UCSD-AML1 (cell line): ENCODE measurements around the gene CADM3.

Experiments
- DNase-seq: peaks from one replicate; lab custom pipeline; 2025; ENCODE audit not compliant: unreplicated experiment; lab: John Stamatoyannopoulos, UW

The CADM3 gene

DNA sequence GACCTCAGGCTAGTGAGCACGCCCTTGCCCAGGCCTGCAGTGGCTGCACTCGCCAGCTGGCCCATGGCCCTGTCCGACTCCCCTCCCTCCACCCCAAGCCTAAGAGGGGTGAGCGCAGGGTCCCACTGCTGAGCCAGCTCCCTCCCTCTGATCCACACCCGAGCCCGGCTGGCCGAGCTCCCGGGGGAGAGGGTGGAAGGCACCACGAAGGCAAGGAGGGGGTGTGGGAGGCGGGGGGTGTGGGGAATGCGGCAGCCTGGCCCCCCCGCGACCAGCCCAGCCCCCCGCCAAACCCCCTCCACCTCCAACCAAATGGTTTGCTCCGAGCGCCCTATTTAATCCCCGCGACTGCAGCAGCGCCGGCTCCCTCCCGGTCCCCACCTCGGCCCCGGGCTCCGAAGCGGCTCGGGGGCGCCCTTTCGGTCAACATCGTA is at the start of gene CADM3:
TSS of gene CADM3 (plus strand) at position 362 of the 434 bp plus-strand sequence. CDS start 151 bp downstream, outside the sequence.
- no peak for DNase-seq

GRCh38 chr1:159122005-159122621 is 49.3 kb upstream of the CADM3 start:
- DNase-seq = no peak

DNA sequence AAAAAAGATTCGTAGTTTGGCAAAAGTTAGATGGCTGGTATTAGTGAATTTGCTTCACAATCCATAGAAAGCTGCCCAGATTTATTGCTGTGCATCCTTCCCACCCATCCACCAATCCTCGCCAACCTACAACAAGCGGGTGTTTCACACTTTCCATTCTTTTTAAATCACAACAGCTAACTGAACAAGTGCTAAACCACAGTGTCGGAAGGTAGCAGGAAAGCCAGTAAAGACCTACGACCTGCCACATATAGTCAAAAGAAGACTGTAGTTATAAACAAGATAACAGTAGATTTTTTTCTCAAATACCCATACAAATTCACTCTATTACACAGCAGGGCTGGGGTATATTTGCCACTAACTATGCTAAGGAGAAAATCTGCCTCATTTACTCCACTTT is 47.8 kb upstream of the CADM3 start:
- DNase-seq = no peak

DNA sequence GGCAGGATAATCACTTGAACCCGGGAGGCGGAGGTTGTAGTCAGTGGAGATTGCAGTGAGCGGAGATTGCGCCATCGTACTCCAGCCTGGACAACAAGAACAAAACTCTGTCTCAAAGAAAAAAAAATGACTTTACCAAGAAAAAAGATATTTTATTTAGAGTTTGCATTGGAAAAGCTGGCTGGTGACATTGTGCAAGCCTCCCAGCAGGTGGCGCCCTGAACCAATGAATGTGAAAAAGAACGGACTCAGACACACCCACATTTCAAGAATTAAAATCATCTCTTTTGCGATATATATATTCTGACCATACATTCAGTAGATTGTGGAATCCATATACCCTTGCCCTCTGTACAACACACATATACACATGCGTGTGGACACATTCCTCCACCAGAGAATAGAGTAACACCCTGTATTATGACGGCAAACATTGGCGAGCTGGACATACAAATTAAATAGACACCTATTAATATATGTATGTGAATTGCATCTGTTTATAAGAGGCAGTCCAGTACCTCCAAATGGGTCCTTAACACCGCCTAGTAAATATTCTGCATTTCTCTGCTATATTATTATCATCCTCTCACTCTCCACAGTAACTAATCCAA is 39.0 kb upstream of the CADM3 start:
- DNase-seq = peak; percentile 47

DNA sequence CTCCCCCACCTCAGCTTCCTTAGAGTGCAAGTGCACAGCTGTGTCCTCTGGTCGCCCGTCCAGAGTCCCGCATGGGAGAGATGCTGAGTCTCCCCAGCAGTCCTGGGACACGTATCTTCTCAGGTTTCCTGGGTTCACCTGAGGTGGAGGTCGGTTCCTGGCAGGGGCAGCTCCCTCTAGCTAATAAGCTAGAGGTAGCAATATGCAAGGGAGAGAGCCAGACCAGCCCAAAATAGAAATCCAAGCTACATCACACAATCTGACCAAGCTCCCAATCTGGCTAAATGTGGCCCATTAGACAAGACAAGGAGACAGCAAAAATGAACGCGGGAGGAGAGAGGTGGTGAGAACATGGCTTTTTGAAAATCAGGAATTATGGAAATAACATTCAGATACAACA is 30.9 kb upstream of the CADM3 start:
- DNase-seq = no peak

DNA sequence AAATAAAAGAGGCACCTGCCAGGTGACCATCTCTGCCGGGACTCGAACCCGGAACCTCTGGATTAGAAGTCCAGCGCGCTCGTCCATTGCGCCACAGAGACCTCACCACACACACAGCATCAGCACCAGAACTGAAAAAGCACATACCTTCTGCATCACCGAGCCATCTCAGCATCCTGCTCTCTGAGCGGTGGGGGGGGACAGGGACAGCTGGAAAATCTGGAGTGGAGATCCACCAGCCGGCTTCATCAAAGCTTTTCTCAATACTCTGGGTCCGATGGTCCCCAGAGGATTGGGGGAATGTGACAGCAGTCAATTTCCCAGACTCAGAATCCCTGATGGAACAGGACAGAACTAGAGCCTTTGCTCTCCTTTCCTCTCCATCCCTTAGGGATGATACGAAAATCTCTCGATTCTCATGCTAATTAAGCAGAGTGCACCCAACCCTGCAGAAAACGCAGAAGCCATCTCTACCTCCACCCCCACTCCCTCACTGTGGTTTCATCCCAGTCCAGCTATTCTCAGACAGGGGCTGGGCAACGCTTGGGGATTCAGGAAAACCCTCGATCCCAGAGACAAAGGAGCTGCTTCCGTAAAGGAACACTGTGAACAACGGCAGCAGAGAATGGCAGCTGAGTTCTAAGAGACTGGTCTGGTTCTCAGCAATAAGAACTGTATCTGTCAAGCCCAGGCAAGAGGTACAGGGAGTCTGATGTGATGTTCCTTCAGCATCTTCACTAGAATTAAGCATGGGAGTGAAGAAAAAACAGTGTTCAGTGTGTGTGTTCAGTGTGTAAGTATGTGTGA is 29.6 kb upstream of the CADM3 start:
- DNase-seq = no peak

- DNase-seq = no peak
These were observed 29.1 kb upstream of the CADM3 start for GRCh38 chr1:159142391-159142663.

DNA sequence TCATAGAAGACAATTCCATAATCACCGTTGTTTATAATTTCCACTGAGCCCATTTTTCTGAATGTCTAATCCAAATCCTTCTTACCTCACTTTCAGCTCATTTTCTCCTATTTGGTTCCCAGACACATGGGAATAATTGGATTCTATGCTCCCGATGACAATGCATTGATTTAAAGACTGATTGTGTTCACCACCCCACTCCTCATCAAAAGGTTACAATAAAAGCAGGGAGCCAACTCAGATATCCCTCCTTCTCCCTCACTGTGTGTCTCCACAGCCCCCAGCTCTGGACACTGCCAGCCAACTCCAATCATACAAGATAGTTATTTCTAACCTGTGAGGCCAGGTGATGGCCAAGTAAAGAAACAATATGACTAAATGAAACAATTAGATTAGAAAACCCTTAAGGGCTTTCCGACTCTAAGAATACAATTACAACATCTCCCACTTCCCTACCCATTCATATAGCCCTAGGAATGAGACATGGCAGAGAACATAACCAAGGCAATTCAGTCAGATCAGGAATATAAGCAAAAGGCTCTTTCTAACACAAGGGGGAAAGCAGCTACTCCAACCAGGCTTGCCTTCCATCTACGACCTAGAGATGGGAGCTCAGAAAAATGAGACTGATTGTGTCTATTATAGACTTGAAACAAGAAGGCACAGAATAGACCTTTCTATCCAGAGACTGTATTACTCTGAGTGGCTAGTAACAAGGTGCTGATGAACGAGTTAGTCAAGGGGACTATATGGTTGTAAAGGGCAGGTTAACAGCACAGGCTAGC is 28.5 kb upstream of the CADM3 start:
- no peak for DNase-seq

- no peak for DNase-seq
These were observed 26.8 kb upstream of the CADM3 start for GRCh38 chr1:159144571-159144970.

DNA sequence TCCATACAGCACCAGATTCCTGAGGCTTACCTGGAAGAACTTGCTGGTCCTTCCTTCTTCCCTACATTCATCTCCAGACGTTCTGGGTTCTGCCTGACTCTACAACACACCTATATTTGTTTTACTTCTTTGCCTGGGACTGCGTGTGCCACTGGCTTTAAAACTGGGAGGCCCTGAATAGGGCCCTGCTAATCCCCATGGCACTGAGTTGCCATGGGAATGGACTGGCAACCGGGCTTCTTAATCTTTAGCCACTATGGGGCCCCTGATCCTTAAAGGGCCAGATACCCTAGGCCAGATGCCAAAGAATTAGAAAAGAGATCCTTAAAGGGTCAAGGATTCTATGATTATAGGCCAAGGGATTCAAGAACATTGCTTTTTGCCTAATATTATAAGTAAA is 24.4 kb upstream of the CADM3 start:
- DNase-seq = no peak

GRCh38 chr1:159152031-159152430 is 19.4 kb upstream of the CADM3 start:
- no peak for DNase-seq

- peak; percentile 55 for DNase-seq
These were observed 10.3 kb upstream of the CADM3 start for GRCh38 chr1:159161001-159161718.

- DNase-seq = no peak
These were observed 9.7 kb upstream of the CADM3 start for GRCh38 chr1:159161719-159162026.

- no peak for DNase-seq
These were observed 8.7 kb upstream of the CADM3 start for GRCh38 chr1:159162516-159163265.

DNA sequence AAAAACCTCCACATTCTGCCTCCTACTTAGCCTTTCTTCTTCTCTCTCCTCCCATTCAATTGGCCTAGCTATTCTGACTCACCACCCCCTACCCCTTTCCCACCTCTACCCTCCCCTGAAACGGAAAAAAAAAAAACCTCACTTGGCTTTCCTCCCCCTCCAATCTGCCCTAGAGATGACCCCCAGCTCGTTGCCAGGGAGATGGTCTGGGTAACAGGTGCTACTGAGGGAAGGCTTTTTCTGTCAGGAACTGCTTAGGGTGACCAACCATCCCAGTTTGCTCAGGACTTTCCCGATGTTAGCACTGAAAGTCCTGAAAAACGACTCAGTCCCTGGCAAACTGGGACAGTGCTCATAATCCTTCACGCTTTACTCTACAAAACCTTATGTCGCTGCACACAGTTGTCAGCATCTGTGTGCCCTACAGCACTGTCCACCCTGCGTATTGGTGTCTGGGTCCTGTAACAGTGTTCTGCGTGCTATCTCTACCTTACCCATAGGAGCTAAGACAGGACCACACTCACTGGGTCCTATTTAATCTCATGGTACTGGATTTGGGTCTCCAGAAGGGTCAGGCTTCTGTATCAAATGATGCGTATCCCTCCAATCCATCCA is 7.7 kb upstream of the CADM3 start:
- DNase-seq = no peak

DNA sequence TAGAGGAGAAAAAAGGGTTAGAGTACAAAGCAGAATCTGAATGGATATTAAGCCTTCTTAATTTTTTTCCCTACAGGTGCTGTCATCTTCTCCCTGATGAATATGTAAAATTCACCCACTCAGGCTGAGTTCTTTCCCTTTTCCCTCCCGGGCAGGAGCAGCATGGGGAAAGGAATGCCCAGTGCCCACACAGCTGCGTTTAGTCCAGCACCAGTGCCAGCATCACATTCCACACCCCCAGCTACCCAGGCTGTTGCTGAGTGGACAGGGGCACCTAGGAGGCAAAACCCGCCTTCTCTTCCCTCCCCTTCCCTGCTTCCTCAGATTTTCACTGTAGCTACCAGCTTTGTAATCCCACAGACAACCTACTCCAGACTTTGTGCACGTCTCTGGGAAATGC is 3.4 kb upstream of the CADM3 start:
- DNase-seq = no peak

- no peak for DNase-seq
These were observed 776 bp upstream of the CADM3 start for GRCh38 chr1:159170639-159171038.

- DNase-seq = no peak
These were observed 480 bp downstream of the CADM3 start for GRCh38 chr1:159171688-159172501.

DNA sequence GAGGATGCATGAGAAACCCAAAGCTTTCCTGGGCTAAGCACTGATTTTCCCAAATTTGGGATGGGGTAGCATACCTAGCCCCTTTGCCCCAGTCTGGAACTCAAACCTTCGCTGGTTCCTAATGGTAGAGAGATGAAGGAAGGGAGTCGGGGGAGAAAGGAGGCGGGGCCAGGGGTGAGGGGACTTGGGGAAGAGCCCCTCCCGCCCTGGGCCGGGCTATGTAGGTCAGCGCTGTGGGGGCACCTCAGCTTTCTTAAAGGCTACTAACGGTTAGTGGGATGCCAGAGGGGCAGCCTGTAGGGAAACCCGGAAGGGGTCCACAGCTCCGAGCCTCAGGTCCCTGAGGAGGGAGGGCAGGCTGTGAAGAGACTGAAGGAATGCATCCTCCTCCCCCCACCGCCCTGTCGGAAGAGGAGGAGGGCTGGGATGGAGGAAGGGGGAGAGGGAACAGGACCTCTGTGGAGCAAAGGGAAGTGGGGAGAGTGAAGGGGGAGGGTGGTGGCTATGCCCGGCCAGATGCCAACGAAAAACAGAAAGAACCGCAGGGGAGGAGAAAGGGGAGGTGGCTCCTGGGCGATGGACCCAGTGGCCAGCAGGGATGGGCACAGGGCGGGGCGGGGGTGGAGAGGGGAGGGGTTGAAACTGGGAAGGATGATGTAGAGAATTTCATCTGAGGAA is 1.3 kb downstream of the CADM3 start:
- no peak for DNase-seq
